T-helper 1 cell treated with Interleukin-12 subunit alpha and Interleukin-12 subunit beta and Interleukin-4 antibody, amounts not matched to agents 30 ng/mL and 1 ng/mL, for 36 hours (primary cell): ENCODE results near the gene USP36. TPM values are rescaled to one million over a fixed set of nuclear protein-coding genes. Genes with fewer than 3 reads are reported as not detected.
"Not testable (repeated sequence)": the region's sequence is repeated elsewhere in the genome, so short reads cannot be mapped to it uniquely, and the experiment has no call there.

Experiments used
- intact Hi-C: fragments of 100-400 bp; cut with micrococcal nuclease; formaldehyde crosslinking; loops from one replicate; pipeline ENCODE4 v1.15.1; 2024
- total RNA-seq: library from RNA; stranded (reverse); gene quantifications from 2 replicates; pipeline ENCODE4 v1.2.3, GENCODE V29; 2022

The USP36 gene
- 95.5 and 110 TPM in 2 replicates for total RNA-seq

- intact Hi-C loops = loop anchor here (1.0 to 5.0 kb wide), 4 partner anchors 34 to 883 kb away; partner anchors contain the start of genes CYTH1, SOCS3 and TNRC6C
Observed at GRCh38 chr17:78840780-78841611, at the start of gene USP36. TSS of gene USP36 (minus strand) at chr17:78840814. CDS start at chr17:78836363, 4,451 bp downstream.

- intact Hi-C loops = loop anchor here (1.0 kb wide), 1 partner anchor 35 kb away; the partner anchor contains the start of gene TIMP2
Observed at GRCh38 chr17:78890096-78890495, 49.5 kb upstream of the USP36 start.

GRCh38 chr17:78889531-78889930 is 48.9 kb upstream of the USP36 start:
- intact Hi-C loops = no loop called here

GRCh38 chr17:78888941-78889518 is 48.4 kb upstream of the USP36 start:
- intact Hi-C loops = no loop called here

GRCh38 chr17:78886954-78887353 is 46.3 kb upstream of the USP36 start:
- intact Hi-C loops = no loop called here

- intact Hi-C loops = no loop called here
Observed at GRCh38 chr17:78885956-78886355, 45.3 kb upstream of the USP36 start.

GRCh38 chr17:78884876-78885667 is 44.5 kb upstream of the USP36 start:
- intact Hi-C loops = no loop called here

GRCh38 chr17:78884148-78884825 is 43.7 kb upstream of the USP36 start:
- intact Hi-C loops = no loop called here

- intact Hi-C loops = no loop called here
Observed at GRCh38 chr17:78883533-78884131, 43.0 kb upstream of the USP36 start.

GRCh38 chr17:78883089-78883532 is 42.5 kb upstream of the USP36 start:
- intact Hi-C loops = no loop called here

GRCh38 chr17:78882540-78883088 is 42.0 kb upstream of the USP36 start:
- intact Hi-C loops = no loop called here

- intact Hi-C loops = no loop called here
Observed at GRCh38 chr17:78879635-78880186, 39.1 kb upstream of the USP36 start.

GRCh38 chr17:78878871-78879527 is 38.4 kb upstream of the USP36 start:
- intact Hi-C loops = no loop called here

- intact Hi-C loops = no loop called here
Observed at GRCh38 chr17:78878261-78878660, 37.6 kb upstream of the USP36 start.

GRCh38 chr17:78876954-78877517 is 36.4 kb upstream of the USP36 start:
- intact Hi-C loops = not testable (repeated sequence)

- intact Hi-C loops = no loop called here
Observed at GRCh38 chr17:78876094-78876597, 35.5 kb upstream of the USP36 start.

- intact Hi-C loops = no loop called here
Observed at GRCh38 chr17:78875363-78876093, 34.9 kb upstream of the USP36 start.
